GM18526 (cell line): ENCODE measurements around the gene FBXO41.

Source experiments
- POLR2A ChIP-seq: IDR thresholded peaks from 3 replicates; pipeline ENCODE4 v1.6.1; 2011; ENCODE audit not compliant: insufficient read length; ENCODE audit errors: extremely low read depth

FBXO41 gene

GRCh38 chr2:73292316-73292905 is 8.1 kb upstream of the FBXO41 start:
- no peak for TF ChIP-seq POLR2A

GRCh38 chr2:73291461-73292315 is 7.4 kb upstream of the FBXO41 start:
- no peak for TF ChIP-seq POLR2A

- no peak for TF ChIP-seq POLR2A
These were observed 6.8 kb upstream of the FBXO41 start for GRCh38 chr2:73291093-73291460.

GRCh38 chr2:73290049-73290839 is 6.0 kb upstream of the FBXO41 start:
- TF ChIP-seq POLR2A, result no peak

- no peak for TF ChIP-seq POLR2A
These were observed 5.0 kb upstream of the FBXO41 start for GRCh38 chr2:73289304-73289703.

GRCh38 chr2:73286134-73286655 is 1.9 kb upstream of the FBXO41 start:
- TF ChIP-seq POLR2A, result no peak

- no peak for TF ChIP-seq POLR2A
These were observed 971 bp upstream of the FBXO41 start for GRCh38 chr2:73285159-73285739.

GRCh38 chr2:73283545-73284295 is 558 bp downstream of the FBXO41 start:
- no peak for TF ChIP-seq POLR2A

- TF ChIP-seq POLR2A, result no peak
These were observed 1.2 kb downstream of the FBXO41 start for GRCh38 chr2:73282924-73283544.

GRCh38 chr2:73281244-73281643 is 3.0 kb downstream of the FBXO41 start:
- TF ChIP-seq POLR2A, result no peak

- no peak for TF ChIP-seq POLR2A
These were observed 4.4 kb downstream of the FBXO41 start for GRCh38 chr2:73279852-73280251.

- no peak for TF ChIP-seq POLR2A
These were observed 12.0 kb downstream of the FBXO41 start for GRCh38 chr2:73272270-73272669.

GRCh38 chr2:73269686-73270465 is 14.4 kb downstream of the FBXO41 start:
- no peak for TF ChIP-seq POLR2A

GRCh38 chr2:73268830-73269685 is 15.2 kb downstream of the FBXO41 start:
- TF ChIP-seq POLR2A, result no peak
